Activated naive CD8-positive, alpha-beta T cell treated with anti-CD3 and anti-CD28 coated beads, Interleukin-2, amount 50 U/mL, for 24 hours (primary cell): ENCODE results near the gene SREBF1.

Experiments
- ATAC-seq: fragments of 150-1000 bp; cut with Tn5 transposase; one replicate; pipeline ENCODE4 v1.10.0; 2021
- DNase-seq: peaks from one replicate; pipeline ENCODE4 v3.0.0; 2021
- H3K27ac Mint-ChIP-seq: one replicate; pipeline ENCODE4 v1.8.0; 2021; ENCODE audit warnings: mild to moderate bottlenecking, mixed read lengths
- H3K27me3 Mint-ChIP-seq: one replicate; pipeline ENCODE4 v1.8.0; 2021; ENCODE audit warnings: mixed read lengths
- H3K36me3 Mint-ChIP-seq: one replicate; pipeline ENCODE4 v1.8.0; 2021; ENCODE audit warnings: low read depth, mixed read lengths
- H3K4me1 Mint-ChIP-seq: one replicate; pipeline ENCODE4 v1.8.0; 2021; ENCODE audit warnings: mixed read lengths
- H3K4me3 Mint-ChIP-seq: one replicate; pipeline ENCODE4 v1.8.0; 2021; ENCODE audit warnings: mild to moderate bottlenecking, moderate library complexity, mixed read lengths
- H3K9me3 Mint-ChIP-seq: one replicate; pipeline ENCODE4 v1.8.0; 2021; ENCODE audit warnings: mixed read lengths

Gene SREBF1

GRCh38 chr17:17826942-17827785, 9.6 kb downstream of the SREBF1 start:
- no peak for ATAC-seq
- DNase-seq, result no peak
- H3K36me3 Mint-ChIP-seq, result peaks cover 9% of the 10 kb centered on the region
- peak overlapping the region; percentile 82 for H3K27ac Mint-ChIP-seq
- peaks cover 62% of the 10 kb centered on the region for H3K4me1 Mint-ChIP-seq
- no peaks in the 10 kb centered on the region for H3K27me3 Mint-ChIP-seq
- H3K4me3 Mint-ChIP-seq, result no peak overlapping the region
- H3K9me3 Mint-ChIP-seq, result no peaks in the 10 kb centered on the region

GRCh38 chr17:17826342-17826713, 10.5 kb downstream of the SREBF1 start:
- no peaks in the 10 kb centered on the region for H3K27me3 Mint-ChIP-seq
- H3K27ac Mint-ChIP-seq, result peak overlapping the region; percentile 82
- no peaks in the 10 kb centered on the region for H3K9me3 Mint-ChIP-seq
- no peak for ATAC-seq
- H3K4me1 Mint-ChIP-seq, result peaks cover 66% of the 10 kb centered on the region
- no peak for DNase-seq
- H3K4me3 Mint-ChIP-seq, result peak overlapping the region; percentile 27
- peaks cover 7% of the 10 kb centered on the region for H3K36me3 Mint-ChIP-seq

GRCh38 chr17:17824783-17825614, 11.8 kb downstream of the SREBF1 start:
- Mint-ChIP-seq H3K36me3 (peaks cover 7% of the 10 kb centered on the region), H3K27me3 (no peaks in the 10 kb centered on the region), H3K27ac (peak overlapping the region; percentile 88), H3K9me3 (no peaks in the 10 kb centered on the region), H3K4me1 (peaks cover 76% of the 10 kb centered on the region), H3K4me3 (no peak overlapping the region)
- DNase-seq (no peak), ATAC-seq (no peak)

GRCh38 chr17:17824119-17824782, 12.5 kb downstream of the SREBF1 start:
- peak overlapping the region; percentile 88 for H3K27ac Mint-ChIP-seq
- ATAC-seq (peak; percentile 30), DNase-seq (peak; percentile 62)
- peaks cover 84% of the 10 kb centered on the region for H3K4me1 Mint-ChIP-seq
- H3K27me3 Mint-ChIP-seq, result no peaks in the 10 kb centered on the region
- H3K4me3 Mint-ChIP-seq, result peak overlapping the region; percentile 73
- H3K9me3 Mint-ChIP-seq, result no peaks in the 10 kb centered on the region
- peaks cover 11% of the 10 kb centered on the region for H3K36me3 Mint-ChIP-seq

GRCh38 chr17:17823433-17824118, 13.2 kb downstream of the SREBF1 start:
- Mint-ChIP-seq H3K36me3 (peaks cover 16% of the 10 kb centered on the region), H3K9me3 (no peaks in the 10 kb centered on the region), H3K4me3 (peak overlapping the region; percentile 73), H3K27ac (peak overlapping the region; percentile 88), H3K4me1 (peaks cover 89% of the 10 kb centered on the region), H3K27me3 (no peaks in the 10 kb centered on the region)
- ATAC-seq (peak; percentile 70), DNase-seq (peak; percentile 75)

- Mint-ChIP-seq H3K9me3 (no peaks in the 10 kb centered on the region), H3K4me3 (peak overlapping the region; percentile 59), H3K36me3 (peaks cover 20% of the 10 kb centered on the region), H3K27ac (no peak overlapping the region), H3K4me1 (peaks cover 86% of the 10 kb centered on the region), H3K27me3 (no peaks in the 10 kb centered on the region)
- DNase-seq, result no peak
- no peak for ATAC-seq
These were observed 14.2 kb downstream of the SREBF1 start for GRCh38 chr17:17822616-17823015.

- H3K27ac Mint-ChIP-seq, result no peak overlapping the region
- H3K36me3 Mint-ChIP-seq, result peaks cover 20% of the 10 kb centered on the region
- no peak for DNase-seq
- no peak overlapping the region for H3K4me3 Mint-ChIP-seq
- no peaks in the 10 kb centered on the region for H3K27me3 Mint-ChIP-seq
- ATAC-seq, result no peak
- H3K9me3 Mint-ChIP-seq, result no peaks in the 10 kb centered on the region
- peaks cover 83% of the 10 kb centered on the region for H3K4me1 Mint-ChIP-seq
These were observed 14.6 kb downstream of the SREBF1 start for GRCh38 chr17:17822189-17822588.

GRCh38 chr17:17820463-17821158, 16.2 kb downstream of the SREBF1 start:
- peaks cover 13% of the 10 kb centered on the region for H3K36me3 Mint-ChIP-seq
- H3K9me3 Mint-ChIP-seq, result no peaks in the 10 kb centered on the region
- H3K27ac Mint-ChIP-seq, result no peak overlapping the region
- H3K4me3 Mint-ChIP-seq, result peak overlapping the region; percentile 49
- no peak for DNase-seq
- ATAC-seq, result no peak
- no peaks in the 10 kb centered on the region for H3K27me3 Mint-ChIP-seq
- peaks cover 67% of the 10 kb centered on the region for H3K4me1 Mint-ChIP-seq

- Mint-ChIP-seq H3K4me1 (peaks cover 62% of the 10 kb centered on the region), H3K4me3 (peak overlapping the region; percentile 49)
- DNase-seq, result no peak
These were observed 16.7 kb downstream of the SREBF1 start for GRCh38 chr17:17820046-17820445.

GRCh38 chr17:17819561-17819995, 17.2 kb downstream of the SREBF1 start:
- ATAC-seq, result peak; percentile 82
- peak overlapping the region; percentile 69 for H3K27ac Mint-ChIP-seq

More at GRCh38 chr17:17820046-17820445, 16.7 kb downstream of the SREBF1 start:
- no peaks in the 10 kb centered on the region for H3K9me3 Mint-ChIP-seq
- H3K27me3 Mint-ChIP-seq, result no peaks in the 10 kb centered on the region
- H3K27ac Mint-ChIP-seq, result peak overlapping the region; percentile 69
- no peak for ATAC-seq
- H3K36me3 Mint-ChIP-seq, result peaks cover 13% of the 10 kb centered on the region

GRCh38 chr17:17819111-17819510, 17.7 kb downstream of the SREBF1 start:
- DNase-seq (no peak), ATAC-seq (no peak)
- Mint-ChIP-seq H3K4me1 (peaks cover 53% of the 10 kb centered on the region), H3K36me3 (peaks cover 13% of the 10 kb centered on the region), H3K9me3 (no peaks in the 10 kb centered on the region), H3K27me3 (no peaks in the 10 kb centered on the region), H3K4me3 (no peak overlapping the region), H3K27ac (no peak overlapping the region)

More at GRCh38 chr17:17819561-17819995, 17.2 kb downstream of the SREBF1 start:
- no peaks in the 10 kb centered on the region for H3K9me3 Mint-ChIP-seq
- DNase-seq, result peak; percentile 86
- no peak overlapping the region for H3K4me3 Mint-ChIP-seq
- no peaks in the 10 kb centered on the region for H3K27me3 Mint-ChIP-seq
- H3K4me1 Mint-ChIP-seq, result peaks cover 58% of the 10 kb centered on the region
- peaks cover 13% of the 10 kb centered on the region for H3K36me3 Mint-ChIP-seq

- Mint-ChIP-seq H3K27me3 (no peaks in the 10 kb centered on the region), H3K36me3 (peaks cover 14% of the 10 kb centered on the region), H3K4me1 (peaks cover 47% of the 10 kb centered on the region), H3K27ac (no peak overlapping the region), H3K9me3 (no peaks in the 10 kb centered on the region), H3K4me3 (no peak overlapping the region)
- ATAC-seq (no peak), DNase-seq (no peak)
These were observed 18.7 kb downstream of the SREBF1 start for GRCh38 chr17:17818088-17818526.

- DNase-seq, result no peak
- no peaks in the 10 kb centered on the region for H3K9me3 Mint-ChIP-seq
- ATAC-seq, result no peak
- H3K36me3 Mint-ChIP-seq, result peaks cover 17% of the 10 kb centered on the region
- no peaks in the 10 kb centered on the region for H3K27me3 Mint-ChIP-seq
- no peak overlapping the region for H3K27ac Mint-ChIP-seq
- no peak overlapping the region for H3K4me3 Mint-ChIP-seq
- H3K4me1 Mint-ChIP-seq, result peaks cover 46% of the 10 kb centered on the region
These were observed 19.2 kb downstream of the SREBF1 start for GRCh38 chr17:17817552-17817947.
